Adipose tissue (tissue), 3 donors: Measurements from ENCODE around the gene SOS2. TPM values are rescaled to one million over a fixed set of nuclear protein-coding genes. Genes with fewer than 3 reads are reported as not detected.

Experiments used
- H3K27ac ChIP-seq: one replicate; pipeline ENCODE4 v1.5.1; 2013; ENCODE audit warnings: low read depth, low read length
- WGBS, 3 donors: extraction: QIAGEN DNeasy Blood & Tissue Kit; methylation state at CpG; one replicate each; pipeline ENCODE4 v1.1.7; 2013; 5-methylcytosine and 5-hydroxymethylcytosine counted together
- polyA plus RNA-seq, 3 donors: library from polyadenylated mRNA; stranded (reverse); fragments of 200-250 nt; gene quantifications; one replicate each; pipeline ENCODE4 v1.2.3, GENCODE V29; 2013
- donor health status: healthy with polysubstance abuse.
- donor health status: Bipolar disorder and iron deficiency.
- donor health status: healthy.

SOS2 gene
- 10 to 100 TPM in 2 of 3 donors, 1 to 10 TPM in 1; 5.7 to 13.4 (median 11.1) TPM for polyA plus RNA-seq

GRCh38 chr14:50231475-50232275 lies at the start of gene SOS2:
SOS2 (minus strand) TSS chr14:50231578; CDS start chr14:50231283, 295 bp downstream.
- 0 to 1% (median 0%) methylated on average over 74 to 90 of the region's 90 CpGs for WGBS, 3 donors
- H3K27ac ChIP-seq, result peak within 1 kb of the TSS; percentile 98

- 96 to 100% (median 96%) methylated on average over 1 of the region's 1 CpG for WGBS, 3 donors
- H3K27ac ChIP-seq, result no peak overlapping the region
Measured at GRCh38 chr14:50272498-50272897, 41.1 kb upstream of the SOS2 start.

GRCh38 chr14:50270932-50271331 lies 39.6 kb upstream of the SOS2 start:
- 88 to 92% (median 91%) methylated on average over 6 of the region's 6 CpGs for WGBS, 3 donors

GRCh38 chr14:50265029-50265428 lies 33.7 kb upstream of the SOS2 start:
- no peak overlapping the region for H3K27ac ChIP-seq

More at GRCh38 chr14:50270932-50271331, 39.6 kb upstream of the SOS2 start:
- H3K27ac ChIP-seq, result no peak overlapping the region

- no peak overlapping the region for H3K27ac ChIP-seq
- 77 to 82% (median 80%) methylated on average over 4 of the region's 4 CpGs for WGBS, 3 donors
Measured at GRCh38 chr14:50263321-50263720, 31.9 kb upstream of the SOS2 start.

GRCh38 chr14:50262865-50263264 lies 31.5 kb upstream of the SOS2 start:
- 72 to 82% (median 77%) methylated on average over 2 of the region's 2 CpGs for WGBS, 3 donors

GRCh38 chr14:50260511-50260910 lies 29.1 kb upstream of the SOS2 start:
- H3K27ac ChIP-seq, result no peak overlapping the region
- WGBS, 3 donors, result 43 to 47% (median 45%) methylated on average over 3 of the region's 3 CpGs

More at GRCh38 chr14:50262865-50263264, 31.5 kb upstream of the SOS2 start:
- H3K27ac ChIP-seq, result no peak overlapping the region

GRCh38 chr14:50260072-50260471 lies 28.7 kb upstream of the SOS2 start:
- WGBS, 3 donors, result 79 to 87% (median 82%) methylated on average over 3 of the region's 3 CpGs
- no peak overlapping the region for H3K27ac ChIP-seq

GRCh38 chr14:50257732-50258131 lies 26.4 kb upstream of the SOS2 start:
- H3K27ac ChIP-seq, result no peak overlapping the region
- WGBS, 3 donors, result 33 to 75% (median 42%) methylated on average over 2 of the region's 2 CpGs

- H3K27ac ChIP-seq, result no peak overlapping the region
- WGBS, 3 donors, result 96 to 100% (median 97%) methylated on average over 3 of the region's 3 CpGs
Measured at GRCh38 chr14:50254248-50254647, 22.9 kb upstream of the SOS2 start.

GRCh38 chr14:50249136-50249775 lies 17.9 kb upstream of the SOS2 start:
- WGBS, 3 donors, result 82 to 94% (median 90%) methylated on average over 7 of the region's 7 CpGs
- H3K27ac ChIP-seq, result no peak overlapping the region

- H3K27ac ChIP-seq, result no peak overlapping the region
- WGBS, 3 donors, result 50 to 90% (median 88%) methylated on average over 3 of the region's 3 CpGs
Measured at GRCh38 chr14:50247245-50247644, 15.9 kb upstream of the SOS2 start.

GRCh38 chr14:50242566-50243310 lies 11.4 kb upstream of the SOS2 start:
- 85 to 96% (median 93%) methylated on average over 5 of the region's 5 CpGs for WGBS, 3 donors
- H3K27ac ChIP-seq, result no peak overlapping the region

- WGBS, 3 donors, result 100% methylated on average over 1 of the region's 1 CpG
- no peak overlapping the region for H3K27ac ChIP-seq
Measured at GRCh38 chr14:50242096-50242495, 10.7 kb upstream of the SOS2 start.

GRCh38 chr14:50237427-50237826 lies 6.0 kb upstream of the SOS2 start:
- H3K27ac ChIP-seq, result no peak overlapping the region
- 30 to 42% (median 42%) methylated on average over 3 of the region's 3 CpGs for WGBS, 3 donors

- WGBS, 3 donors, result 91 to 94% (median 91%) methylated on average over 4 of the region's 4 CpGs
- H3K27ac ChIP-seq, result no peak overlapping the region
Measured at GRCh38 chr14:50233951-50234250, 2.5 kb upstream of the SOS2 start.

- H3K27ac ChIP-seq, result no peak overlapping the region
- 79 to 87% (median 87%) methylated on average over 14 of the region's 14 CpGs for WGBS, 3 donors
Measured at GRCh38 chr14:50233166-50233950, 2.0 kb upstream of the SOS2 start.

- no peak overlapping the region for H3K27ac ChIP-seq
- whole genome bisulfite sequencing, 3 donors, result 40 to 44% (median 43%) methylated on average over 13 of the region's 13 CpGs
Measured at GRCh38 chr14:50232276-50232642, 881 bp upstream of the SOS2 start.
